GM12878 (cell line): ENCODE results near the gene ZFP62. TPM values are rescaled to one million over a fixed set of nuclear protein-coding genes. Genes with fewer than 3 reads are reported as not detected.

Source experiments
- ATAC-seq: fragments of 200-7000 bp; cut with Tn5 transposase; 3 replicates; pipeline ENCODE4 v1.9.1; 2020; ENCODE audit warnings: mild to moderate bottlenecking, moderate library complexity
- BruUV-seq: library from RNA; stranded (reverse); fragments of 400-500 nt; replicated peaks from 2 replicates; lab custom pipeline; 2021; lab: Mats Ljungman, UMichigan
- CTCF ChIA-PET: fragments of 300-600 bp; sonication (Branson Sonifier 250); formaldehyde crosslinking; extraction: SDS; loops from one replicate; lab custom pipeline; 2021; ENCODE audit warnings: inconsistent platforms; lab: Yijun Ruan, JAX
- POLR2A ChIA-PET: fragments of 350-600 bp; formaldehyde crosslinking; extraction: SDS; loops from one replicate; lab custom pipeline; 2021; ENCODE audit warnings: inconsistent platforms; lab: Charles Lee
- RAD21 ChIA-PET: fragments of 300-600 bp; sonication (Branson Sonifier 250); formaldehyde crosslinking; loops from one replicate; lab custom pipeline; 2023; ENCODE audit warnings: antibody characterized with exemption; ENCODE audit not compliant: unreplicated experiment; lab: Charles Lee
- SMC1A ChIA-PET: fragments of 300-600 bp; sonication (Branson Sonifier 250); formaldehyde crosslinking; loops from one replicate; lab custom pipeline; 2023; ENCODE audit not compliant: unreplicated experiment, uncharacterized antibody; lab: Charles Lee
- DNase-seq: peaks from one replicate; pipeline ENCODE4 v3.0.0-alpha.2; 2011; ENCODE audit warnings: low read depth, low spot score
- FAIRE-seq: peaks from 3 replicates; lab custom pipeline; 2011; peaks lifted over from hg19 to GRCh38; lab: Jason Lieb, UNC
- H2AFZ ChIP-seq: 2 replicates; pipeline ENCODE4 v1.6.0; 2011; ENCODE audit warnings: low read depth, low read length, control low read depth; ENCODE audit not compliant: control insufficient read depth
- H3K27ac ChIP-seq: 2 replicates; pipeline ENCODE4 v1.5.1; 2011; ENCODE audit warnings: control low read depth; ENCODE audit not compliant: control insufficient read depth, insufficient read depth
- H3K27me3 ChIP-seq, 2 experiments: replicated peaks in 1 of 2; 2 replicates each; pipeline versions ENCODE4 v1.6.0 to v1.6.1; 2011; ENCODE audit warnings: low read length in 1 of 2; ENCODE audit not compliant: control insufficient read depth in 2 of 2, insufficient read depth in 2 of 2
- H3K36me3 ChIP-seq, 2 experiments: 2 replicates each; pipeline ENCODE4 v1.5.1; 2011; ENCODE audit warnings: low read length in 1 of 2; ENCODE audit not compliant: control insufficient read depth in 2 of 2, insufficient read depth in 2 of 2
- H3K4me1 ChIP-seq: 2 replicates; pipeline ENCODE4 v1.6.1; 2011; ENCODE audit warnings: mild to moderate bottlenecking, low read length, moderate library complexity, mixed read lengths; ENCODE audit not compliant: control insufficient read depth, insufficient read depth
- H3K4me2 ChIP-seq: 2 replicates; pipeline ENCODE4 v1.6.0; 2011; ENCODE audit warnings: control low read depth; ENCODE audit not compliant: control insufficient read depth, insufficient read depth
- H3K4me3 ChIP-seq: fragments of 200-600 bp; sonication (generic); 2 replicates; pipeline ENCODE4 v1.5.1; 2016
- H3K79me2 ChIP-seq: 2 replicates; pipeline ENCODE4 v1.6.0; 2011; ENCODE audit warnings: low read length; ENCODE audit not compliant: control insufficient read depth, insufficient read depth
- H3K9ac ChIP-seq: 2 replicates; pipeline ENCODE4 v1.8.0; 2011; ENCODE audit warnings: low read length, control low read depth, mixed read lengths; ENCODE audit not compliant: control insufficient read depth, insufficient read depth
- H3K9me3 ChIP-seq: replicated peaks from 3 replicates; pipeline ENCODE4 v1.5.1; 2011; ENCODE audit warnings: mild to moderate bottlenecking, low read length; ENCODE audit not compliant: control insufficient read depth, insufficient read depth
- H4K20me1 ChIP-seq: 2 replicates; pipeline ENCODE4 v1.6.0; 2011; ENCODE audit not compliant: control insufficient read depth, insufficient read depth
- BCL11A ChIP-seq: IDR thresholded peaks from 2 replicates; pipeline ENCODE4 v1.6.1; 2011; ENCODE audit warnings: low read depth, low read length
- CTCF ChIP-seq, 3 experiments: IDR thresholded peaks in 2 of 3; conservative IDR thresholded peaks in 1 of 3; 2 replicates each; pipeline ENCODE4 v1.5.1; 2011; ENCODE audit warnings: low read depth in 3 of 3, low read length in 3 of 3, mild to moderate bottlenecking in 3 of 3, control low read depth in 2 of 3, moderate library complexity in 2 of 3, inconsistent platforms in 1 of 3, mixed read lengths in 1 of 3; ENCODE audit not compliant: control insufficient read depth in 2 of 3, insufficient read depth in 1 of 3; ENCODE audit errors: extremely low read depth in 1 of 3
- NR2C2 ChIP-seq: IDR thresholded peaks from 2 replicates; pipeline ENCODE4 v1.6.1; 2011; ENCODE audit warnings: borderline replicate concordance, low read depth; ENCODE audit not compliant: control insufficient read depth, insufficient read length
- PKNOX1 ChIP-seq: fragments of 450-650 bp; IDR thresholded peaks from 2 replicates; pipeline ENCODE4 v1.6.1; 2016; ENCODE audit warnings: mild to moderate bottlenecking
- PML ChIP-seq: IDR thresholded peaks from 2 replicates; pipeline ENCODE4 v1.6.1; 2012; ENCODE audit warnings: low read length, inconsistent platforms
- PRDM15 ChIP-seq: fragments of 450-650 bp; formaldehyde crosslinking; IDR thresholded peaks from 2 replicates; pipeline ENCODE4 v1.4.0; 2020; ENCODE audit warnings: mild to moderate bottlenecking, moderate library complexity
- RAD21 ChIP-seq: IDR thresholded peaks from 2 replicates; pipeline ENCODE4 v1.6.1; 2011; ENCODE audit warnings: mild to moderate bottlenecking, low read depth, low read length, moderate library complexity; ENCODE audit not compliant: insufficient read depth
- RBBP5 ChIP-seq: fragments of 200-600 bp; sonication (generic); conservative IDR thresholded peaks from 2 replicates; pipeline ENCODE4 v1.6.1; 2016
- SMARCA5 ChIP-seq: fragments of 450-650 bp; IDR thresholded peaks from 2 replicates; pipeline ENCODE4 v1.6.1; 2017; ENCODE audit warnings: mild to moderate bottlenecking
- TBL1XR1 ChIP-seq: IDR thresholded peaks from 2 replicates; pipeline ENCODE4 v1.6.1; 2012; ENCODE audit warnings: low read depth, low read length, improper control_type of control experiment
- TCF12 ChIP-seq: IDR thresholded peaks from 2 replicates; pipeline ENCODE4 v1.6.1; 2011; ENCODE audit warnings: low read depth, mild to moderate bottlenecking, low read length
- USF1 ChIP-seq: IDR thresholded peaks from 2 replicates; pipeline ENCODE4 v1.6.1; 2011; ENCODE audit warnings: borderline replicate concordance, low read depth, mild to moderate bottlenecking, moderate library complexity, mixed read lengths, low read length; ENCODE audit not compliant: insufficient read depth; ENCODE audit errors: extremely low read length
- WGBS: methylation state at CpG from one replicate; pipeline ENCODE4 v1.1.6; 2016; ENCODE audit warnings: low lambda C conversion rate; ENCODE audit not compliant: insufficient replicate concordance, insufficient coverage; ENCODE audit errors: missing lambda C conversion rate; 5-methylcytosine and 5-hydroxymethylcytosine counted together
- in situ Hi-C: fragments of 300-500 bp; cut with MboI; formaldehyde crosslinking; loops from 9 replicates; pipeline ENCODE4 v1.14.3; 2018; ENCODE audit warnings: mixed read lengths
- intact Hi-C: fragments of 100-400 bp; cut with micrococcal nuclease; formaldehyde crosslinking; loops from one replicate; pipeline ENCODE4 v1.14.2; 2022; ENCODE audit not compliant: unreplicated experiment
- polyA plus RNA-seq, 11 experiments: library from polyadenylated mRNA; depleted of rRNA in 4 of 11; unstranded in 6 of 11; stranded (reverse) in 5 of 11; fragments of >200 nt; fragmentation: Nextera tagmentation in 4 of 11; fragmentation: Illumina TruSeq in 1 of 11; extraction: Ambion mirVana in 4 of 11; extraction: Trizol in 1 of 11; gene quantifications; 1 replicate in 1 of 11; 2 replicates in 10 of 11; pipeline versions ENCODE4 v1.2.1 to v1.2.3, GENCODE V29; 2011 to 2016; ENCODE audit warnings: inconsistent platforms in 2 of 11, missing spikeins in 2 of 11, low read depth in 1 of 11
- total RNA-seq, 4 experiments: library from RNA; depleted of rRNA in 3 of 4; stranded (reverse); fragments of >200 nt in 3 of 4; fragmentation: Illumina TruSeq in 1 of 4; extraction: Trizol in 1 of 4; gene quantifications; 2 replicates each; pipeline versions ENCODE4 v1.2.1 to v1.2.3, GENCODE V29; 2013 to 2021

The ZFP62 gene
- total and polyA plus RNA-seq, 10 of the 15 experiments (the other 5 are each of a cell fraction or from before 2014, with no cell fraction given) = 9.2 to 39.7 (median 21.1) TPM

- in situ Hi-C loops = no loop called here
- ATAC-seq = no peak
- BruUV-seq = no TSS peak
- no peak for FAIRE-seq
- intact Hi-C loops = no loop called here
- no peaks in the 10 kb centered on the region; the same call in 1 of the 3 replicates for H3K9me3 ChIP-seq
- H3K36me3 ChIP-seq = peaks cover 0 to 7% of the 10 kb centered on the region in 2 experiments; a peak in 3 of 4 replicates
- DNase-seq = no peak
- H2AFZ ChIP-seq = no peak overlapping the region
- peaks cover 15% of the 10 kb centered on the region for H3K79me2 ChIP-seq
- no peaks in the 10 kb centered on the region; the same call in 1 of the 2 replicates for H3K4me1 ChIP-seq
- WGBS = 86% methylated on average over 6 of the region's 6 CpGs
- H3K27me3 ChIP-seq = no peaks in the 10 kb centered on the region
- no peak overlapping the region for H3K9ac ChIP-seq
- CTCF ChIA-PET = interaction anchor here (1.1 to 1.9 kb wide), 2 partner anchors 46 to 310 kb away, joined by 3 to 4 read pairs; no protein-coding TSS in a partner anchor
- H3K27ac ChIP-seq = no peak overlapping the region
- RAD21 ChIA-PET = interaction anchor here (1.1 kb wide), 1 partner anchor 26 kb away, joined by 3 read pairs; no protein-coding TSS in a partner anchor
- SMC1A ChIA-PET = interaction anchor here (0.6 to 1.3 kb wide), 3 partner anchors 25 to 46 kb away, joined by 3 to 4 read pairs (median 3); no protein-coding TSS in a partner anchor
- H3K4me2 ChIP-seq = no peak overlapping the region; the same call in 1 of the 2 replicates
- no peaks in the 10 kb centered on the region for H4K20me1 ChIP-seq
- H3K4me3 ChIP-seq = no peak overlapping the region
- POLR2A ChIA-PET = interaction anchor here (3.5 kb wide), 1 partner anchor 27 kb away, joined by 24 read pairs; no protein-coding TSS in a partner anchor
- TF ChIP-seq PKNOX1 (no peak), PRDM15 (CRISPR knock-in tag) (no peak), CTCF (IDR thresholded peaks at IDR 0.05 in 2 of 3, conservative IDR thresholded peaks at IDR 0.05 in 1 of 3; ENCODE audit: control insufficient read depth in 2 of 3, extremely low read depth in 1 of 3, insufficient read depth in 1 of 3, low read depth in 3 of 3, low read length in 3 of 3) (no peak), TCF12 (no peak), TBL1XR1 (no peak), RAD21 (no peak), NR2C2 (no peak), USF1 (no peak), BCL11A (no peak), PML (no peak), RBBP5 (no peak), SMARCA5 (no peak)
Measured at GRCh38 chr5:180858586-180858985, 2.5 kb downstream of the ZFP62 start.
